ENCODE measurements around the gene IL22.

GRCh38 chr12:68291396-68292036 is 38.1 kb upstream of the IL22 start:
- no peak for TF ChIP-seq CTCF (IDR thresholded peaks at IDR 0.05)
- TF ChIP-seq POLR2A (IDR thresholded peaks at IDR 0.05), result no peak
